Vagina (tissue), 2 donors: ENCODE measurements around the gene SCARB1.

Experiments used
- CTCF ChIP-seq, 3 experiments: fragments of 450-650 bp in 2 of 3; fragments of 200-600 bp in 1 of 3; sonication (generic) in 1 of 3; IDR thresholded peaks; one replicate each; pipeline ENCODE4 v1.5.1; 2017 to 2019; ENCODE audit warnings: antibody characterized with exemption in 3 of 3, mild to moderate bottlenecking in 2 of 3, moderate library complexity in 2 of 3
- POLR2AphosphoS5 ChIP-seq, 2 donors: sonication (generic); formaldehyde crosslinking; IDR thresholded peaks; one replicate each; pipeline ENCODE4 v1.9.0; 2017; ENCODE audit warnings: antibody characterized with exemption in 2 of 2, mild to moderate bottlenecking in 2 of 2, low read depth in 1 of 2; ENCODE audit not compliant: insufficient read depth in 1 of 2

DNA sequence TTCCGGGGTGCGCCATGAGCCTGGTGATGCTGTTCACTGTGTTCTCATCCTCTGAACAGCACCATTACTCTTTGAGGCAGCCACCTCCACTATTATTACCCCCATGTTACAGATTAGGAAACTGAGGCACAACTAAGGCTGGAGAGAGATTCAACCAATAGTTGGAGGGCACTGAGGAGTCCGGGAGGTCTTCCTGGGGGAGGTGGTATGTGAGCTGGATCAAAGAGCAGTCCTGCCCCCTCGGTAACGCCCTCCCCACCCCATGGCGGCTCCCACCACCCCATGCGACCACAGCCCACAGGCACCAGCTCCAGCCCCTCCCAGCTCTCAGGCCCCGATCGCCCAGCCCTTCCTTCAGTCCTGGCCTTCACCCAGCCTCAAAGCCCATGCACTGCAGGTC, 43.5 kb downstream of the SCARB1 start:
- TF ChIP-seq CTCF (IDR thresholded peaks at IDR 0.05) (no peak), POLR2AphosphoS5 (IDR thresholded peaks at IDR 0.05; ENCODE audit: insufficient read depth in 1 of 2, low read depth in 1 of 2) (no peak)
